GM19468 (cell line): ENCODE data around the gene CHRM4.
"Not testable (repeated sequence)": the region's sequence is repeated elsewhere in the genome, so short reads cannot be mapped to it uniquely, and the experiment has no call there.

Experiments used
- ATAC-seq: cut with Tn5 transposase; IDR thresholded peaks from one replicate; pipeline ENCODE4 v1.9.1; 2021; ENCODE audit warnings: mild to moderate bottlenecking, moderate library complexity, moderate number of reproducible peaks; ENCODE audit not compliant: unreplicated experiment; ENCODE audit errors: extremely low read depth

CHRM4 gene

GRCh38 chr11:46383404-46383758, 8.2 kb downstream of the CHRM4 start:
- ATAC-seq = no peak

- no peak for ATAC-seq
Measured at GRCh38 chr11:46382646-46383403, 8.8 kb downstream of the CHRM4 start.

- ATAC-seq = no peak
Measured at GRCh38 chr11:46381819-46382645, 9.5 kb downstream of the CHRM4 start.

- no peak for ATAC-seq
Measured at GRCh38 chr11:46381048-46381818, 10.3 kb downstream of the CHRM4 start, which contains the start of gene MDK. TSS of gene MDK (plus strand) at chr11:46381669. CDS start at chr11:46382058, 389 bp downstream.

- ATAC-seq = no peak
Measured at GRCh38 chr11:46380340-46381047, 11.1 kb downstream of the CHRM4 start.

- ATAC-seq = not testable (repeated sequence)
Measured at GRCh38 chr11:46379482-46380293, 11.9 kb downstream of the CHRM4 start.

GRCh38 chr11:46378811-46379481, 12.6 kb downstream of the CHRM4 start:
- no peak for ATAC-seq

- ATAC-seq = no peak
Measured at GRCh38 chr11:46378296-46378695, 13.3 kb downstream of the CHRM4 start.

- no peak for ATAC-seq
Measured at GRCh38 chr11:46377831-46378230, 13.7 kb downstream of the CHRM4 start.

GRCh38 chr11:46377290-46377689, 14.3 kb downstream of the CHRM4 start:
- ATAC-seq = no peak

- ATAC-seq = no peak
Measured at GRCh38 chr11:46376258-46377050, 15.1 kb downstream of the CHRM4 start.

GRCh38 chr11:46375392-46376101, 16.0 kb downstream of the CHRM4 start:
- no peak for ATAC-seq

- ATAC-seq = no peak
Measured at GRCh38 chr11:46374815-46375214, 16.8 kb downstream of the CHRM4 start.

- no peak for ATAC-seq
Measured at GRCh38 chr11:46373787-46374740, 17.5 kb downstream of the CHRM4 start.

GRCh38 chr11:46372501-46372900, 19.1 kb downstream of the CHRM4 start:
- ATAC-seq = not testable (repeated sequence)

GRCh38 chr11:46372086-46372485, 19.5 kb downstream of the CHRM4 start:
- ATAC-seq = no peak
